Measurements from ENCODE around the gene E2F1.

DNA sequence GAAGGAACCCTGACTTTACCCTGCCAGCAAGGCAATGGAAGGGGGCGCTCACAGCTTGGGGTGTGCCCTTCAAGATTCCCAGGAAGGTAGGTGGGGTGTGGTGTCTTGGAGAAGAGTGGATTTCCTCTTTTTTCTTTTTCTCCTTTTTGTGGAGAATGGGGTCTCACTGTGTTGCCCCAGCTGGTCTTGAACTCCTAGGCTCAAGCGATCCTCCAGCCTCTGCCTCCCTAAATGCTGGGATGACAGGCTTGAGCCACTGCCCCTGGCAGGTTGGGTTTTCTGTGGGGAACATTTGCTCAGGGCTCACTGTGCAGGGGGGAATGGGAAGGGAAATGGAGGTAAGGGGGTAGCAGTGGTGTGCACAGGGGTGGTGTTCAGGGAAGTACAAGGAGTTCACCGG, 41.6 kb upstream of the E2F1 start:
- TF ChIP-seq, protein P1, sequence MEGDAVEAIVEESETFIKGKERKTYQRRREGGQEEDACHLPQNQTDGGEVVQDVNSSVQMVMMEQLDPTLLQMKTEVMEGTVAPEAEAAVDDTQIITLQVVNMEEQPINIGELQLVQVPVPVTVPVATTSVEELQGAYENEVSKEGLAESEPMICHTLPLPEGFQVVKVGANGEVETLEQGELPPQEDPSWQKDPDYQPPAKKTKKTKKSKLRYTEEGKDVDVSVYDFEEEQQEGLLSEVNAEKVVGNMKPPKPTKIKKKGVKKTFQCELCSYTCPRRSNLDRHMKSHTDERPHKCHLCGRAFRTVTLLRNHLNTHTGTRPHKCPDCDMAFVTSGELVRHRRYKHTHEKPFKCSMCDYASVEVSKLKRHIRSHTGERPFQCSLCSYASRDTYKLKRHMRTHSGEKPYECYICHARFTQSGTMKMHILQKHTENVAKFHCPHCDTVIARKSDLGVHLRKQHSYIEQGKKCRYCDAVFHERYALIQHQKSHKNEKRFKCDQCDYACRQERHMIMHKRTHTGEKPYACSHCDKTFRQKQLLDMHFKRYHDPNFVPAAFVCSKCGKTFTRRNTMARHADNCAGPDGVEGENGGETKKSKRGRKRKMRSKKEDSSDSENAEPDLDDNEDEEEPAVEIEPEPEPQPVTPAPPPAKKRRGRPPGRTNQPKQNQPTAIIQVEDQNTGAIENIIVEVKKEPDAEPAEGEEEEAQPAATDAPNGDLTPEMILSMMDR (IDR thresholded peaks at IDR 0.05): no peak
- TF ChIP-seq POLR2A (IDR thresholded peaks at IDR 0.05): no peak
- TF ChIP-seq EP300 (IDR thresholded peaks at IDR 0.05): no peak
